Activated naive CD8-positive, alpha-beta T cell treated with anti-CD3 and anti-CD28 coated beads, Interleukin-2, amount 50 U/mL, for 24 hours (primary cell): Measurements from ENCODE around the gene PRKD2.

Experiments used
- ATAC-seq: fragments of 150-1000 bp; cut with Tn5 transposase; one replicate; pipeline ENCODE4 v1.10.0; 2021
- DNase-seq: peaks from one replicate; pipeline ENCODE4 v3.0.0; 2021
- H3K27ac Mint-ChIP-seq: one replicate; pipeline ENCODE4 v1.8.0; 2021; ENCODE audit warnings: mild to moderate bottlenecking, mixed read lengths
- H3K27me3 Mint-ChIP-seq: one replicate; pipeline ENCODE4 v1.8.0; 2021; ENCODE audit warnings: mixed read lengths
- H3K36me3 Mint-ChIP-seq: one replicate; pipeline ENCODE4 v1.8.0; 2021; ENCODE audit warnings: low read depth, mixed read lengths
- H3K4me1 Mint-ChIP-seq: one replicate; pipeline ENCODE4 v1.8.0; 2021; ENCODE audit warnings: mixed read lengths
- H3K4me3 Mint-ChIP-seq: one replicate; pipeline ENCODE4 v1.8.0; 2021; ENCODE audit warnings: mild to moderate bottlenecking, moderate library complexity, mixed read lengths
- H3K9me3 Mint-ChIP-seq: one replicate; pipeline ENCODE4 v1.8.0; 2021; ENCODE audit warnings: mixed read lengths

The PRKD2 gene

DNA sequence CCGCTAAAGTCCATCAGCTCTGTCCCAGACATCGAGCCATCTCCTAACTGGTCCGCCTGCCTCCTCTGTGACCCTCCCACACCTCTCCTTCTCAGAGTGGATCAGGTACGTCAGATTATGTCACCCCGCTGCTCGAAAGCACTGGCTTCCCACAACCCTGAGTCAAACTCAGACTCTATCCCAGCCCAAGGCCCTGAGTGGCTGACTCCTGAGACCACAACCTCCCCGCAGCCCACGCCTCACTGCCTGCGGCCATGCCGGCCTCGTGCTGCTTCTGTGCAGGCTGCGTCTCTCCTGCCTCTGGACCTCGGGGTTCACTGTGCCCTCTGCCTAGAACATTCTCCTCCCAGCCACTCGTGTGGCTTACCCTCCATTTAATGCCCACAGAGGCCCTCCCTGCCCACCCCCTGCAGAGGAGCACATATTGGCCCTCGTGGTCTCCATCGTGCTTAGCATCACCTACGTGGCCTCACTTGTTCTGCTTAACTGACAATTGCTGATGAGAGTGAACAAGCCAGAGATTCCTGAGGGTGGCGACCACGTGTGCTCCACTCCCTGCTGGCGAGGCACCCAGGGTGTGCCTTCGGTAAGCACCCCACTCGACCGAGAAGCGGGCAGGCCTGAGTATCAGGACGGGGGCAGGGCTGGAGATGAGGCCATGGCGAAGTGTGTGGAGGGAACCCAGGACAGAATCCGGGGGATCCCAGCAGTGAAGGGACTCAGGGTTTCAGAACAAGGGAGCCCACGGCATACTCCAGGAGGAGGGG, 15.4 kb upstream of the PRKD2 start:
- peak overlapping the region; percentile 25 for H3K27ac Mint-ChIP-seq
- no peaks in the 10 kb centered on the region for H3K9me3 Mint-ChIP-seq
- peaks cover 21% of the 10 kb centered on the region for H3K4me1 Mint-ChIP-seq
- DNase-seq = no peak
- no peak overlapping the region for H3K4me3 Mint-ChIP-seq
- peaks cover 42% of the 10 kb centered on the region for H3K36me3 Mint-ChIP-seq
- ATAC-seq = peak; percentile 2
- no peaks in the 10 kb centered on the region for H3K27me3 Mint-ChIP-seq

DNA sequence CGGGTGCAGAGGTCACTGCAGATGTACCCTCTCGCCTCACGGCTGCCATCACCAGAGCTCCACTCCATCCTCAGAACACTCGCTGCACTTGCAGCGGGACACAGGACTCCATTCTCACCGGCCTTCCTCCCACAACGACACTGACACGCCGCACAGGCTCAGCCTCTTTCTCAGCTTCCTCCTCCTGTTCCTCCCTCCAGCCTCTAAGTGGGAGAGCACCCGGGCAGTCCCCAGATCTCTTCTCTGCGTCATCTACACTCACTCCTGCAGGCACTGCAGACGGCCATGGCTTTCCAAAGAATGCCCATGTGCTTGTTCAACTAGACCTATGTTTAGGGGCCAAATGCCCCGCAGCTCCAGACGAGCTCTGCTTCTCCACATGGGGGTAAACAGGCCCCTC, 14.7 kb upstream of the PRKD2 start:
- Mint-ChIP-seq H3K27me3 (no peaks in the 10 kb centered on the region), H3K4me1 (peaks cover 21% of the 10 kb centered on the region), H3K36me3 (peaks cover 40% of the 10 kb centered on the region), H3K27ac (peak overlapping the region; percentile 25), H3K9me3 (no peaks in the 10 kb centered on the region), H3K4me3 (no peak overlapping the region)
- ATAC-seq = no peak
- no peak for DNase-seq

DNA sequence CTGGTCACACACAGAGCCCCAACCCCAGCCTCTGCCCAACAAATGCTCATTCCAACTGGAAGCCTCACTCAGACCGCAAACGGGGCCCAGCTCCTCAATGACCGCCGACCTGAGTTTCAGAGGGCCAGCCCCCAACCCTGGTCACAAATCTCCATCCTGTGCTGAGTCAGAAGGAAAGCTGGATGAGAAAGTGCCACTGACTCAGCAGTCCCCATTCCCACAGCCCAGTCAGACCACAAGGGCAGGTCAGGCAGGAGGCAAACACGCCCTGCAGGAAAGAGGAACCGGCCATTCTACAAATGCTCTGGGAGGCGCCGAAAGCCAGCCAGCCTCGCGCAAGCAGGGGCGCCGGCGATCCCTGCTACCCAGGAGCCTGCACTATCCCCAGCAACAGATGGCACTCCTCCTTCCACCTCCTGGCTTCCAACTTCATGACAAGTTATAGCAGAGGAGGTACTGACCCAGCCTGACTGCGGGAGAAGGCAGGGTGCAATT, 14.1 kb upstream of the PRKD2 start:
- no peak overlapping the region for H3K4me3 Mint-ChIP-seq
- peaks cover 21% of the 10 kb centered on the region for H3K4me1 Mint-ChIP-seq
- peak; percentile 9 for ATAC-seq
- H3K27ac Mint-ChIP-seq = peak overlapping the region; percentile 12
- no peaks in the 10 kb centered on the region for H3K27me3 Mint-ChIP-seq
- peaks cover 42% of the 10 kb centered on the region for H3K36me3 Mint-ChIP-seq
- H3K9me3 Mint-ChIP-seq = no peaks in the 10 kb centered on the region
- DNase-seq = no peak

DNA sequence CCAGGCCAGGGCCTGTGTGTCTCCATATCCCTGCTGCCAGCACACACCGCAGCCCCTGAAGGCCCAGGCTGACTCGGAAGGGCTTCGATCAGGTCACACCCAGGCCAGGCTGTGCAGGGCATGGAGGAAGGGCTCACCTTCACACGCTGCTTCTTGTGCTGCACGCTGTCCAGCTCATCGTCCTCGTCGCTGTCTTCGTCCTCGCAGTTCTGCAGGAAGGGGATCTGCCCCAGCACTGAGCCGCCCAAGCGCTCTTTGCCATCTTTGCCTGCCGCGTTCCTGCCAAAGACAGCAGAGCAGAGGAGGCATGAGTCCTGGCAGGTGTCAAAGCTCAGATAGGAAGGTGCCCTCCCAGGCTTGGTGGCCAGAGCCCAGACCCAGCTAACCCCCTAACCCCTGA, 13.7 kb upstream of the PRKD2 start:
- H3K27me3 Mint-ChIP-seq = no peaks in the 10 kb centered on the region
- H3K4me3 Mint-ChIP-seq = no peak overlapping the region
- peaks cover 21% of the 10 kb centered on the region for H3K4me1 Mint-ChIP-seq
- DNase-seq (no peak), ATAC-seq (no peak)
- peak overlapping the region; percentile 12 for H3K27ac Mint-ChIP-seq
- H3K9me3 Mint-ChIP-seq = no peaks in the 10 kb centered on the region
- peaks cover 46% of the 10 kb centered on the region for H3K36me3 Mint-ChIP-seq

DNA sequence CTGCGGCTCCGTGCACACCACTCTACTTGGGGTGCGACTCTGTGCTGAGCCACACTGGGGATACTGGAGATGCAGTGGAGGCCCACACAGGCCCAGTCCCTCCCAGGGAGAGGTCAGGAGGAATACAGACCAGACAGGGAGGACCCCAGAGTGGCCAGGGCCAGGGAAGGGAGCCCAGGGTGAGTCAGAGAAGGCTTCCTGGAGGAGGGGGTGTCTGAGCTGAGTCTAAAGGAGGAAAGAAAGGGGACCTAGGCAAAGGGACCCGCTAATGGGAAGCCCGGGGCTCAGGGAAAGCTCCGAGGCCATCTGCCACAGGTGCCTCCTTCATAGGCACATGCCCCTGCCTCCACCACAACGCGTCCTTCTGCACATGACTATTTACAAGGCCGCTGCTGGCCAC, 13.3 kb upstream of the PRKD2 start:
- Mint-ChIP-seq H3K36me3 (peaks cover 44% of the 10 kb centered on the region), H3K4me3 (no peak overlapping the region), H3K27ac (no peak overlapping the region), H3K9me3 (no peaks in the 10 kb centered on the region), H3K4me1 (peaks cover 21% of the 10 kb centered on the region), H3K27me3 (no peaks in the 10 kb centered on the region)
- DNase-seq (no peak), ATAC-seq (no peak)

DNA sequence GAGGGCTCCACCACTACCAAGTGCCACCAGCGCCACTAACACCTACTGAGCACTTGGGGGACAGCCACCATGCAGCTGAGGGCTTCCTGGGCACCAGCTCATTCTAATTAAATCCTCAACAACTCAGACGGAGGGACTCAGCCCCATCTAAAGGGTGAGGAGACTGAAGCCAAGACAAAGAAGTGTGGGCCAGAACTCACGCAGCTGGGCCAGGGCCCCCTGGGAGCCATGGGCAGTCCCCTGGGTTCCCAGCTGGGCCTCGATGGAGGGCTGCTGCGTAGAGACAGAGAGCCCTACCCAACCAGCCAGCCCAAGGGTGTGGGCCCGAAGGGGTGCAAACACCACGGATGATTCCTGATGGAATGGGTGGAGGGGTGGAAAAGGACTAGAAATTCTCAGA, 12.8 kb upstream of the PRKD2 start:
- no peaks in the 10 kb centered on the region for H3K9me3 Mint-ChIP-seq
- no peak overlapping the region for H3K27ac Mint-ChIP-seq
- DNase-seq = no peak
- no peak overlapping the region for H3K4me3 Mint-ChIP-seq
- peaks cover 21% of the 10 kb centered on the region for H3K4me1 Mint-ChIP-seq
- no peak for ATAC-seq
- H3K27me3 Mint-ChIP-seq = no peaks in the 10 kb centered on the region
- H3K36me3 Mint-ChIP-seq = peaks cover 44% of the 10 kb centered on the region

DNA sequence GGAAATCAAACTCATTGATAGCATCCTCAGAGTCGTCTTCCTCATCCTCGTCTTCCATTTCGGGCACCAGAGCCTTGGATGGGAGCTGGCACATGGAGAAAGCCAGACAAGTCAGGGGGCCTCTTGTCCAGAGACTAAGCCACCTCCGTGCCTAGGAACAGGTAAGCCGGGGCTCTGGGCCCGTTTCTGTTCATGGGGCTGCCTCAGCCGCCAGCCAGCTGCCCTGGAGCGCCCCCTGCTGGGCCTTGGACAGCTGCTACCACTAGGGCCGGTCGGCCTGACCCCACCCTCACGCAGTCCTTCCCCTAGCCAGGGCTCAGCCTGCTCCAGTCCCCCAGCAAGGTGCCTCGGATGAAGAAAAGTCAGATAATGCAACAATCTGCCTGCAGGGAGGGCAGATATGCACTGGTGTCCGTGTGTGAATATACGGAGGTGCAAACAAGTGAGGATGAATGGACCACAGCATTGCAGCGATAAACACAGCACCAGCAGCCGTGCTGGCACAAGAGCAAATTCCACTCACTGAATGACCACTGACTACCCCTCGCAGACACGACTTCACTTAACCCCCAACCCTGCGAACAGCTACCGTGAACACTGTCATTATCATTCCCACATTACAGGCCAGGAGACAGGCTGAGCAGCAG, 11.9 kb upstream of the PRKD2 start:
- H3K9me3 Mint-ChIP-seq = no peaks in the 10 kb centered on the region
- H3K27me3 Mint-ChIP-seq = no peaks in the 10 kb centered on the region
- peaks cover 22% of the 10 kb centered on the region for H3K4me1 Mint-ChIP-seq
- H3K27ac Mint-ChIP-seq = no peak overlapping the region
- H3K4me3 Mint-ChIP-seq = no peak overlapping the region
- ATAC-seq (peak; percentile 77), DNase-seq (peak; percentile 86)
- H3K36me3 Mint-ChIP-seq = peaks cover 44% of the 10 kb centered on the region

DNA sequence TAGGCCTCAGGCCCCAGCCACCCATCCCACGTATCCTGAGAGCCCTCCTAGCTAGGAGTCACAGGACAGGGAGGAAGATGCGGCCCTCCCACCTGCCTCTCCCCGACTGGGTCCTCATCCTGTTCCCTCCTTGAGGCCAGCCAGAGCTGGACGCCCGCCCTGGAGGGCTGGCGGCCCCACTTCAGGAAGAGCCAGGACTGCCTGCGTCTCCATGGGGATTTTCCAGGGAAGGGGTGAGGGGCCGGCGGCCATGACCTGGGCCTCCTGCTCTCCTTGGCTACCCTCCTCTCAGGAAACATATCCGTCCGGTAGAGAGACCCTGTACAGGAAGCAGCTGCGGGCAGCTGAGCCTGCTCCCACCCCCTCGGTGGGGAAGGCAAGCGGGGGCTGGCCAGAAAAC, 11.3 kb upstream of the PRKD2 start:
- H3K36me3 Mint-ChIP-seq = peaks cover 42% of the 10 kb centered on the region

DNA sequence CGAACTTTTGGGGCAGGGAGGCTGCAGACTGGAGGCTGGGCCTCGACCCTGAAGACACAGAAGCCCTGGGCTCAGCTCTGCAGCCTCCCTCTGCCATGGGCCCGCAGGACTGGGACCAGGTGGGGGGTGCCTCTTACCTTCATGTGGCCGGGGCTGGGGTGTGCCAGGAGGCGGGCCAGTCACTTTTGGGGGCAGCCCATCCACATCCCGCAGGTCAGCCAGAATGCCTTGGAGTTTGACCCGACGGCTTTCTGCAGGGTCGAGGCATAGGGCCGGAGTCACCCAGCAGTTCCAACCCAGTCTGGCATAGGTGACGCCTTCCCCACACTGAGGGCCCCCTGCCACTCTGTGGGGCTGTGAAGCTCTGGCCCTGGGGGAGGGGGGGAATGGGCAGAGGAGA, 10.8 kb upstream of the PRKD2 start:
- no peak overlapping the region for H3K27ac Mint-ChIP-seq
- peaks cover 40% of the 10 kb centered on the region for H3K36me3 Mint-ChIP-seq
- ATAC-seq = no peak
- H3K27me3 Mint-ChIP-seq = no peaks in the 10 kb centered on the region
- no peak overlapping the region for H3K4me3 Mint-ChIP-seq
- H3K9me3 Mint-ChIP-seq = no peaks in the 10 kb centered on the region
- no peak for DNase-seq
- H3K4me1 Mint-ChIP-seq = peaks cover 27% of the 10 kb centered on the region

More for the DNA sequence above, 11.3 kb upstream of the PRKD2 start:
- Mint-ChIP-seq H3K27ac (no peak overlapping the region), H3K9me3 (no peaks in the 10 kb centered on the region), H3K27me3 (no peaks in the 10 kb centered on the region), H3K4me3 (no peak overlapping the region), H3K4me1 (peaks cover 27% of the 10 kb centered on the region)
- DNase-seq (no peak), ATAC-seq (no peak)

DNA sequence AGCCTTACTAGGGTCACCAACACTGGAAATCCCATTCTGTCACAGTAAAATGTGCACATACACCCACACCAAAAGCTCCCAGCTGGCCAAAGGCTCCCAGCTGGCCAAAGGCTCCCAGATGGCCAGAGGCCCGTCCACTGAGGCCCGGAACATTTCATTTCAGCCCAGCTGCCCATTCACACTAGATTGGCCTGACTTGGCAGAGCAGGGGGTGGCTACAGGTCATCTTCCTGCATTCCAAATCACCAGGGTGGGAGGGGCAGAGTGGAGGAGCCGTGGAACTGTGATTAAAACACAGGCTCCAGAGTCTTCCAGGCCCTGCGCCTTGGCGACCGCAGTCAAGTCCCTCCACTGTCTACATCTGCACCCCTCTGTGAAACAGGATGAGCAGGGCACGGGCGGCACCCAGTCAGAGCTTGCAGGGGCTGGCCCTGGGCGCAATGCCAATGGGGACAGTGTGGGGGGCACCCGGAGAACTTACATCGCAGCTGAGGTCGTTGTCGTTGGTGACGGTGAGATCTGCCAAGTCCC, 10.1 kb upstream of the PRKD2 start:
- no peak overlapping the region for H3K4me3 Mint-ChIP-seq
- H3K4me1 Mint-ChIP-seq = peaks cover 27% of the 10 kb centered on the region
- H3K27me3 Mint-ChIP-seq = no peaks in the 10 kb centered on the region
- DNase-seq (no peak), ATAC-seq (no peak)
- peaks cover 39% of the 10 kb centered on the region for H3K36me3 Mint-ChIP-seq
- no peak overlapping the region for H3K27ac Mint-ChIP-seq
- H3K9me3 Mint-ChIP-seq = no peaks in the 10 kb centered on the region

DNA sequence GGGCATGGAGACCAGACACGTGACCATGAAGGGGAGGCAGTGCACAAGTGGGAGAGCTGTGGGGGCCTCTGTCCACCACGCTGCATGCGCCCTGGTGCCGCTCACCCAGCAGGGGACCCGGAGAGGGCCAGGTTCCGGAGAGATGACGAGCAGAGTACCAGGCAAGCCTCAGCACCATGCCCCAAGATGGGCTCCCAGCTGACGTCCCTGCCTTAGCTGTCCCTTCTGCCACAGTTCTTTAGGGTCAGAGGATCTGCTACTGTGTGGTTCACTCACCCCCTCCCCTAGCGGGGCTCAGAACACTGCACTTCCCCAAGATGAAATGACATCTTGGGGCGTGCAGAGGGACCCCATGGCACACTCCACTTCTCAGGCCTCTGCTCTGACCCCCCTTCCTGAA, 9.6 kb upstream of the PRKD2 start:
- Mint-ChIP-seq H3K36me3 (peaks cover 37% of the 10 kb centered on the region), H3K4me1 (peaks cover 23% of the 10 kb centered on the region), H3K9me3 (no peaks in the 10 kb centered on the region), H3K27ac (no peak overlapping the region), H3K27me3 (no peaks in the 10 kb centered on the region), H3K4me3 (no peak overlapping the region)
- ATAC-seq (no peak), DNase-seq (no peak)

DNA sequence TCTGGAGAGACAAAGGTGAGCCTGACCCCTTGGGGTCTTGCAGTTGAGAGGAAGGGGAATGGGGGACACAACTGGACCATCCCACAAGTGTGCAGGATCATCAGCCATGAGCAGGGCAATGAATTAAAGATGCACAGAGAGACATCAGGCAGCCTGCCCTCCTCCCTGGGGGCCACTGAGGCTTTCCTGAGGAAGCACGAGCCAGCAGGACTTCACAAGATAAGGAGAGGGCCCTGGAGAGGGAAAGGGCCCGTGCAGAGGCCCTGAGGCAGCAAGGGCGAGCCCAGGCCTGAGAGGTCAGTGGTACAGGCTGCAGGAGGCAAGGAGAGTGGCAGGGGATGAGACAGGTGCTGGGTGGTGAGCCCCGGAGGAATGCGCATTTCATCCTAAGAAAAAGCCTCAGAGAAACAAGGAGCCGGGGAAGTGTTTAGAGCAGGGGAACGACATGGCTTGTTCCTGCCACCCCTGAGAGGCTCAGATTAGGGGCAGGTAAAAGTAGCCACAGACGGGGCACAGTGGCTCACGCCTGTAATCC, 9.0 kb upstream of the PRKD2 start:
- Mint-ChIP-seq H3K27ac (no peak overlapping the region), H3K9me3 (no peaks in the 10 kb centered on the region), H3K4me3 (no peak overlapping the region), H3K27me3 (no peaks in the 10 kb centered on the region), H3K4me1 (peaks cover 17% of the 10 kb centered on the region), H3K36me3 (peaks cover 35% of the 10 kb centered on the region)
- DNase-seq (no peak), ATAC-seq (no peak)

DNA sequence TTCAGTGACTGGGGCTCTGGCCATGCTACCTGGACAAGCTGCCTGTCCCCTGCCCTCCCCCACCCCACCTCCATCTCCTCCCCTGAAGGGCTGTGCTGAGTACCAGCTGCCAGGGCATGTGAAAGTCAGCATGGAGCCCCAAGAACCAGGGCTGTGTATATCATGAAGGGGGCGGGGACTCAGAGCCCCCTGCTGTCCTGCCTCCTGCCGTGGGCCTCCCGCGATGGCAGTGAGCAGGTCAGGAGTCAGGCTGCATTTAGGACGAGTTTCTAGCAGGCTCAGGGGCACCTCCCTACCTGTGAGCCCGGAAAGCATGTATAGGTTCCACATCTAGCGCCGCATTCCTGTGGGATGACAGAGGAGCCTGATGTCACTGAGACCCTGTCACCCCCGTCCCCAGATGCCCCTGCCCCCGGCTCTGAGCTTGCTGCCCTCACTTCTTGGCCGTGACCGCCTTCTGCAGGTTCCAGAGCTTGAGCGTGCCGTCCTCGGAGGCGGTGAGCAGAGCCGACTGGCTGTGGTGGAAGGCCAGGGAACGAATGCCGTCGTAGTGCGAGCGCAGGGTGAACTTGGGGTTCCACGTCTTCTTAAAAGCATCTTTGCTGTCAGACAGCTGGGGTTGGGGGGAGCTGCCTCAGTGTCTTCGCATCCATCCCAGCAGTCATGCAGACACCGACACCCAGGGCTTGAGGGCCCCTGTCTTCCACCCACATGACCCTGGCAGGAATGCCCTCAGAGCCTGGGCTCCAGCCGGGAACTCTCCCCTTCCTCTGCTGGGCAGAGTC, 8.3 kb upstream of the PRKD2 start:
- peaks cover 39% of the 10 kb centered on the region for H3K36me3 Mint-ChIP-seq
- no peaks in the 10 kb centered on the region for H3K27me3 Mint-ChIP-seq
- H3K4me1 Mint-ChIP-seq = peaks cover 16% of the 10 kb centered on the region
- H3K4me3 Mint-ChIP-seq = no peak overlapping the region
- ATAC-seq (no peak), DNase-seq (no peak)
- H3K9me3 Mint-ChIP-seq = no peaks in the 10 kb centered on the region
- no peak overlapping the region for H3K27ac Mint-ChIP-seq

DNA sequence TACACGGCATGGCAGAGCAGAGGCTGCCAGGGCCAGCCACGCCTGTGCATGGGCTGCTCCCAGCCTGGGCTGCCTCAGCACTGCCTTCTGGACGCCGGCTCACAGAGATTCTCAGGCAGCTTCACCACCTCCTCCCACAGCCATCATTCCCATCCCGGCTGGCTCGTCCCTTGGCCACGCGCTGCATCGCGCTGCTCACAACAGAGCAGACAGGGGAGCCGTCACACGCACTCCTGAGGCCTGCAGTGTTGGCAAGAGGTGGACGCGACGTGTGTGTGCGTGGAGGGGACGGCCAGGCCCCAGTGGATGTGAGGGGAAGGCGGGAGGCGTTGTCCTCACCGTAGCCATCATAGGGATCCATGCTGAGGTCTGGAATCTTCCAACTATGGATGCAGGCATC, 7.6 kb upstream of the PRKD2 start:
- no peak overlapping the region for H3K27ac Mint-ChIP-seq
- no peak overlapping the region for H3K4me3 Mint-ChIP-seq
- peaks cover 17% of the 10 kb centered on the region for H3K4me1 Mint-ChIP-seq
- no peaks in the 10 kb centered on the region for H3K9me3 Mint-ChIP-seq
- DNase-seq (no peak), ATAC-seq (no peak)
- H3K27me3 Mint-ChIP-seq = no peaks in the 10 kb centered on the region
- peaks cover 40% of the 10 kb centered on the region for H3K36me3 Mint-ChIP-seq
